NOMO-1 treated with dmso at 0.1 percent for 144 hours (cell line): Measurements from ENCODE around the gene C12orf76.
A peak's percentile ranks its signal among the peaks of the same experiment; 100 is the strongest.
"Not testable (repeated sequence)": the region's sequence is repeated elsewhere in the genome, so short reads cannot be mapped to it uniquely, and the experiment has no call there.

Experiments used
- DNase-seq: peaks from one replicate; lab custom pipeline; 2025; ENCODE audit not compliant: unreplicated experiment; lab: John Stamatoyannopoulos, UW

Gene C12orf76, protein sequence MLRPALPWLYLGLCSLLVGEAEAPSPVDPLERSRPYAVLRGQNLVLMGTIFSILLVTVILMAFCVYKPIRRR

DNA sequence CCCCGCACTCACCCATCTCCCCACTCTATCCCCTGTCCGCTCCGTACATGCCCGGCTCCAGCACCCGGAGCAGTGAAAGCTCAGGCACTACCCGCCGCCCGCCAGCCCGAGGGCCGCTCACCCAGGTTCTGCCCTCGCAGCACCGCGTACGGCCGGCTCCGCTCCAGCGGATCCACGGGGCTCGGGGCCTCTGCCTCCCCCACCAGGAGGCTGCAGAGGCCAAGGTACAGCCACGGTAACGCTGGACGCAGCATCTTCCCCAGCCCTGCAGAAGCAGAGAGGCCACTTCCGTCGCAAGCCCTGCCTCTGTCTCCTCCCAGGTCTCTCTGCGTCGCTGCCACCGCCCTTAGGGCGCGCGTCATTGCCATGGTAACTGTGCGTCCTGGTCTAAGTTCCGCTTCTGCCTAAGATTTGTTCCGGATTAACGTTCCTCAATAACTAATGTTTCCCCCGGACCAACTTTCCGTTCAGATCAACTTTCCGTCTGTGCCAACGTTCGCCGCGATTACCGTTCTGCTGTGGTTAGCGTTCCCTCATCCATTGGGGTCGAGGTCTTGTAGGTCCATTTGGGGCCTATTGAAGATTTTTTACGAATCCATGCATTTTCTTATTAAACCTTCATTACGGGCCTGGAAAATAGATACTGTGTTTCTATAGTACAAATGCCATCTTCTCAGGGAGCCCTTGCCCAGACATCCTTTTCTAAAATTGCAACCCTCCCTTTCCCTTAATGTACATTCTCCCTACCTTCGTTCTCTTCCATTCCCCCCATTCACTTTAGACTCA lies at the start of gene C12orf76:
Gene C12orf76 (minus strand): TSS at position 281 of the 786 bp plus-strand sequence. CDS start 27 bp downstream, at position 254.
- DNase-seq = peak; percentile 98

DNA sequence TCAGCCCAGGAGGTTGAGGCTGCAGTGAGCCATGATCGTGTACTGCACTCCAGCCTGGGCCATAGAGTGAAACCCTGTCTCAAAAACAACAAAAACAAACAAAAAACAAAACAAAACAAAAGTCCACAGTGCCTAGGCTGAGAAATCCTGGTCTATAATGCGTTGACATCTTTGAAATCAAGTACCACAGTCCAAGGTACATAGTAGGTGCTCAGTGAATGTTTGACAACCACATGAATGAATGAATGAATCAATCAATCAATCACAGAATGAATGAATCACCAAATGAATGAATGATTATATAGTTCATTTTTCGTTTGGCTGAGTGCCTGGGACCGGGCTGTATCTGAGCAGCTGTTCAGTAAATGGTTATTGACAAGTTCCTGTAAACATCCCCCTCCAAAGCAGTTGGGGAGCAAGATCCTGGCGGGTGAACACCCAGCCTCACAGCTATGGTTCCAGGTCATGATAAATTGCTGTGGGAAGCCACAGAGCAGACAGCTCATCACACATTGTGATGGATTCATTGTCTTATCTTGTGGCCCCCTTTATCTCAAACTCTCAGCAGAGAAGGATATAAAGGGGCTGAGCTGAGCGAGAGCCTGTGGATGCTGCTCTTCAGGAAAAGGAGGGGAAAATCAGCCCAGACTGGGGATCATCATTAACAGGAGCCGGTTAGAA lies 45.4 kb upstream of the C12orf76 start:
- DNase-seq = no peak

DNA sequence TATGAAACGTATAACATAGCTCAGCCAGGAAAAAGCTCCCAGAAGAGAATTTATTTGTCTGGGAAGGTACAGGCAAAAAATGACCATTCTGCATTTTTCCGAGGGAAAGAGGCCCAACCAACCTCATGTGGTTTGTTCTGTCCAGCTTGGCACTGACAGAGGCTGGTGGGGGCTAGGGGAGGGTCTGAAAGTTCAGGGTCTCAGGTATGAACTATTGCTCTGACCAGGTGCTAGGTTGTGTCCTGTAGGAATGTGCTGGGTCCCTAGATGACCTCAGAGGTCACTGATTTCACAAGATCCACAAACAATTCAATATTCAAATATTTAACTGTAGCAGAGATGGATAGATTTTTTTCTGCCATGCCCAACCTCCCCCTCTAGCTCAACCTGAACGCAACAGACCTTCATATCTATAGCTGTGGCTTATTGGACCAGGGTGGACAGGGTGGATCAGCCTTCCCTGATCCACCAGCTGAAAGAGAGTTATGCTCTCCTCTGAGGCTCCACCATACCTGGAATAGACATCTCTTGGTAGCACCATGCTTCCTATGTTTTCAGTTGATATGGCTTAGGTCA lies 42.9 kb upstream of the C12orf76 start:
- no peak for DNase-seq

DNA sequence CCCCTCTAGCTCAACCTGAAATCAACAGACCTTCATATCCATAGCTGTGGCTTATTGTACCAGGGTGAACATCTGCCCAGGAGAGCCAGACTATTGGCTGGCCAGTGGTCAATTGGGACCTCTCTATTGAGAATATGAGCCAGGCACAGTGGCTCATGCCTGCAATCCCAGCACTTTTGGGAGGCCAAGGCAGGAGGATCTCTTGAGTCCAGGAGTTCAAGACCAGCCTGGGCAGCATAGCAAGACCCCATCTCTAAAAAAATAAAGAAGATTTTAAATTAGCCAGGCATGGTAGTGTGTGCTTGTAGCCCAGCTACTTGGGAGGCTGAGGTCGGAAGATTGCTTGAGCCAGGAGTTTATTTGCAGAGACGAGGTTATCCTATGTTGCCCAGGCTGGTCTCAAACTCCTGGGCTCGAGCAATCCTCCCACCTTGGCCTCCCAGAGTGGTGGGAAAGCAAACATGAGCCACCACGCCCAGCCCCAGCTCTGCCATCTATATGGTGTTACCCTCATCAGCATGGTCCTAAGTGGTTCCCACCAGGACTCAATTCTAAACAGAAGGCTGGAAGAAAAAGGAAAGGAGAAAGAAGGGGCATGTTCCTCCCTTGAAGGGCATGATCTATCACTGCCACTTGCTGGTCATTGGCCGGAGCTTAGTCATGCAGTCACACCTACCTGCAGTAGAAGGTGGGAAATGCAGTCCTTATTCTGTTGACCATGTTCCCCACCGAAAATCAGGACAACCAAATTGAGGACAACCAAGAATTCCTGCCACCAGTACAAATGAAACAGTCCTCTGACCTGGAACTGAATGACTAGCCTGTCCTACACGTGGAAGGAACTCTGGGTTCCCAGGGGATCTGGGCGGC lies 42.2 kb upstream of the C12orf76 start:
- DNase-seq = no peak

DNA sequence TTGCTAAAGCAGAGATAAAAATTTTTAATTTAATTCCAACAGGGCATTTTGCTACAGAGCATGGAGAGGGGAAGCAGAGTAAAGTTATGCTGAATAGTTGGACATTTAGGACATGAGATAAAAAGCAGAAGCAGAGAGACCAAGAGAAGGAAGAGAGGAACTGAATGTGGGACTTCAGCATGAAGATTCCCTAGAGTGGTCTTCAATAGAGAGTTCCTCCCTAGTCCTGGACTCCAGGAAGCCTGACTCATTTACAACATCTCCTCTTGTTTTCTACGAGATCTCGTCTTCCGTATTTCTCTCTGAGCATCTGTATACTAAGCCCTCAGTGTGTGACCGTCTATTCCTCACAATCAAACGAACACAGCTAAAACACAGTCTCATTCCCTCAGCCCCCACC lies 40.6 kb upstream of the C12orf76 start:
- peak; percentile 34 for DNase-seq

DNA sequence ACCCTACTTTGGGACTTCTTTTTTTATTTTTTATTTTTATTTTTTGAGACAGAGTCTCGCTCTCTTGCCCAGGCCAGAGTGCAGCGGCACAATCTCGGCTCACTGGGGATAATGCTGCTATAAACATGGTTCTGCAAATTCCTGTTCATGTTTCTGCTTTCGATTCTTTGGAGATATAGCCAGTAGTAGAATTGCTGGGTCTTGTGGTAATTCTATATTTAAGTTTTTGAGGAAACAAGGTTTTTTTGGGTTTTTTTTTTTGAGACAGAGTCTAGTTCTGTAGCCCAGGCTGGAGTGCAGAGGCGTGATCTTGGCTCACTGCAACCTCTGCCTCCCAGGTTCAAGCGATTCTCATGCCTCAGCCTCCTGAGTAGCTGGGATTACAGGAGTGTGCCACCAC lies 39.9 kb upstream of the C12orf76 start:
- peak; percentile 70 for DNase-seq

DNA sequence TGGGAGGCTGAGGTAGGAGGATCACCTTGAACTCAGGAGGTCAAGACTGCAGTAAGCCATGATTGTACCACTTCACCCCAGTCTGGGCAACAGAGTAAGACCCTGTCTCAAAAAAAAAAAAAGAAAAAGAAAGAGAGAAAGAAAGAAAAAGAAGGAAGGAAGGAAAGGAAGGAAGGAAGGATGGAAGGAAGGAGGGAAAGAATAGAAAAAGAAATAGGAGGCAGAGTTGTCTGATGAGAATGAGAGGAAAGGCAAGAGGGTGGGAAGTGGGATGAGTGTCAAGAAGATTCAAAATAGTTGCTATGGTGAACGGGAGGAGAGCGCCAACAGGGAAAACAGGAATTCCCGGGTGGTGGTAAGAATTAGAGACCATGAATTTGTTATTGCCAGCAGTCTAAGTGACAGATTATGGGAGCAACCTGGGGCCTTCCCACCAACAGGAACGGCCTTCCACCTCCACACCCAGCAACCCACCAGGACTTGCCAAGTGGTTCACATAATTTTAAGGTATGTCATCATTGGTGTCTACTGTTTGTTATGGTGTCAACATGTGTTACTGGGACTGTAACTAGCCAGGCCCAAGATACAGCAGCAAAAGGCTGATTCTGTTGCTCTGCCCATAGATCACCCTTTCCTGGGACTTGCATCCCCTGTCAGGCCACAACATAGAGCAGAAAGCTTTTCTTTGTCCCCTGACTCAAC lies 36.1 kb upstream of the C12orf76 start:
- DNase-seq = no peak

DNA sequence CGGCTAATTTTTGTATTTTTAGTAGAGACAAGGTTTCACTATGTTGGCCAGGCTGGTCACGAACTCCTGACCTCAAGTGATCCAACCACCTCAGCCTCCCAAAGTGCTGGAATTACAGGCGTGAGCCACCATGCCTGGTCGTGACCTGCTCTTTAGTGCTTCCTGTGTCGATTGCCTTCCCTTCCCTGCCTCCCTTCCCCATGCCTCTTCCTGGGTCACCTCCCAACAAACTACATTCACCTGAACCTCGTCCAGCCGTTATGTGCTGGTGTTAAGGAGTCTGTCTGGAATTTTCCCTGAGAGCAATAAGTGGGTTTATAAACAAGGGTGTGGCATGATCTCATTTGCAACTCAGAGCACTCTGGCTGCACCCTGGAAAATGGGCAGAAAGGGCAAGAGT lies 32.1 kb upstream of the C12orf76 start:
- DNase-seq = no peak

DNA sequence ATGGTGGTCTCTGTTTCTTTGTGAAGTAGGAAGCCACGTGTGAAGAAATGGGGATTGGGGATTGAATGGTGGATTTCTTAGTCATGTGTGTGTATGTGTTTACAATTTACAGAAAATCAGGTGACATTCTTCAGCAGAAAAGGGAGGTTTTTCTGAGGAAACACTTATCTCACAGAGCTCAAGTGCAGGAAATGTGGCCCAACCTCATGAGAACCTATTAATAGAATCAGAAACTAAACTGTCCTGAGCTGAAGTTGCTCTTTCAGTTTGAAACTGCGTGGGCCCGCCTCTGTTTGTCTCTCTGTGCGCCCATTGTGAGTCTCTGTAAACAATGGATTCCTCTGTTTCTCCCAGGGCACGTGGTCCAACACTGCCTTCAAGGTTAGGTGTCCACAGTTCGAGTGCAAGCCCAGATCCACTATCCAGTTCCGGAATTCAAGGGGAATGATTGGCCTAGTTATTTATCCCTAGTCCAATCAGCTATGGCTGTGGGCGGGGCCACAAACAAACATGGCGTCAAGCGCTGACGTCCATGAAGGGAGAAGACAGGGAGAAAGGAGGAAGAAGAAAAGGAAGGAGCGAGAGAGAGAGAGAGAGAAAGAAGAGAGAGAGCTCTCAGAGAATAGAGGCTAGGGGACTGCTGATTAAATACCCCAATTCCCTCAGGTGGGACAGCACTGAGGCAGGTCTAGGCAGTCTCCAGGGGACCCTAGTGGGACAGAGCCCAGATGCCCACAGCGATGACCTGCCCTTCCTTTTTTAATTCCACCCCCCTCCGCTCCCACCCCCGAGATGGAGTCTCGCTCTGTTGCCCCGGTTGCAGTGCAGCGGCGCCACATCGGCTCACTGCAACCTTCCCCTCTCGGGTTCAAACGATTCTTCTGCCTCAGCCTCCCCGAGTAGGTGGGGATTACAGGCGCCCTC lies 31.4 kb upstream of the C12orf76 start:
- peak; percentile 74 for DNase-seq

DNA sequence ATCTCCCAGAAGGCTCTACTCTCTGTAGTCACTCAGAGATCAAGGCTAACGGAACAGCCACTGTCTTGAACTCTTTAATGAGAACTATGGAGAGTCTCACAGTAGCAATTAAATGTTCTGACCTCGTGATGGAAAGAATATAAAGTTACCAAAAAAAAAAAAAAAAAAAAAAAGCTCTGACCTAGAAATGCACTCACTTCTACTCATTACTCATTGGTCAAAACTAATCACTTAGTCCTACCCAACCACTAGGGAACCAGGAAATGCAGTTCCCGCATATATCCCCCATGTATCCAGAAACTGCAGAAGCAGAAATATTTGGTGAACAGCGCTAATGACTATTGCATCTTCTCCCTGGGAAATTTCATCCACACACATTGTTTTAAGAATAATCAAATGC lies 29.5 kb upstream of the C12orf76 start:
- no peak for DNase-seq

DNA sequence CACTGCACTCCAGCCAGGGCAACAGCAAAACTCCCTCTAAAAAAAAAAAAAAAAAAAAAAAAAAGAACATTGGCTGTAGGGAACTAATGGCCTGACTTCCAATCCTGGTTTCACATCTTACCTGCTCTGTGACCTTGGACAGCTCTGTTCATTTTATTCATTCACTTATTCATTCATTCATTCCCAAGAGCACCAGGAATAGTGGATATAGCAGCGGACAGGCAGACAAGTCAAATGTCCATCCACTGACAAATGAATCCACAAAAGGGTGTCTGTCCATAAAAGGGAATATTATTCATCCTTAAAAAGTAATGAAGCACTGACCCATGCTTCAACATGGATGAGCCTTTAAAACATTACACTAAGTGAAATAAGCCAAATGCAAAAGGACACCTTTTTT lies 27.6 kb upstream of the C12orf76 start:
- DNase-seq = no peak

DNA sequence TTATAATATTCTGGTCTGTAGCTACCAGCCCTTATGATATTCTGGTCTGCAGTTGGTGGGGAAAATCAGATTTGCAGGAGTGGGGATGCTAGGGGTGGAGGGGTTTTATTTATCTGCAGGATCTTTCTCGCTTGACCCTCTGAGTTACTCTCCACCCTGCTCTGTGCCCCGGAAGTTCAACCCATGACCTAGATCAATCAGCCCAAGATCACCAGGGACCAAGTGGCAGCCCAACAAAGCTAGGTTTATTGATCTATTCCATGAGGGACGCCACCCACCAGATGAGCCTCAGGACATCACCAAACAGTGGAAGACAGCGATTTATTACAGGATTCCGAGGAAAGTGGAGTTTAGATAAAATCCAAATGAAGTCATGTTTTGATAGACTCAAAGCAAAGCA lies 25.8 kb upstream of the C12orf76 start:
- no peak for DNase-seq

DNA sequence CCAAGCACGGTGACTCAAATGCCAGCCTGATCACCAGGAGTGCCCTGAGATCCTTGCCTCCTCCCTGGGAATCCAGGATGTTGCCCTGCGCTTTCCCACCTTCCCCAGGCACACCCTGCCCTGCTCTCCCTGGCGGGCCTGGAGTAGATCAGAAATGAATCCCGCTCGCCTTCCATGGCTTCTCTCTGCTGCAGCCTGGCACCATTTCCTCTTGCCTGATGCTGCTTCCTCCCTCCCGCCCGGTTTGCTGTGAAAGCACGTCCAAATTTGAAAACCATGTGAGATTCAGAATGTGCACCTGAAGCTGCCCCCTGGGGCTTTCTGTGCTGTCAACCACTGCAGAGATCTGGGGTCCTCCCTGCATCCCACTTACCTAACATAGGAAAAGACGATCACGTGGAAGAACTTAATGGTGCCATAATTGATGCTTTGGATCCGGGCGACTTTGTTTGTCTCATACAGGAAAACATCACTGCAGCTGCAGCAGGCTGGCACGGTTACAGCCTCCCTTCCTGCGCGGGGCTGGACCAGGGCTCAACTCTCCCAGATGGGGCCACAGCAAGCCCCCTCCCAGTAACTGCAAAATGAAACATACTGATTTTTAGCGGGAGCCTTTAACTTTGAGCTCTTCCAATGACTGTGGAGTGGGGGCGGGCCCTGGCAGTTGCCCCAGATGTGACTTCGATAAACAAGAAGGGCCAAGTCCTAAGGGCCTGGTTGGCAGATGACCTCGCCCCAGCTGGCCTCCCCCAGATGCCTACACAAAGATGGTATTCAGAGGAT lies 24.9 kb upstream of the C12orf76 start:
- DNase-seq = no peak

DNA sequence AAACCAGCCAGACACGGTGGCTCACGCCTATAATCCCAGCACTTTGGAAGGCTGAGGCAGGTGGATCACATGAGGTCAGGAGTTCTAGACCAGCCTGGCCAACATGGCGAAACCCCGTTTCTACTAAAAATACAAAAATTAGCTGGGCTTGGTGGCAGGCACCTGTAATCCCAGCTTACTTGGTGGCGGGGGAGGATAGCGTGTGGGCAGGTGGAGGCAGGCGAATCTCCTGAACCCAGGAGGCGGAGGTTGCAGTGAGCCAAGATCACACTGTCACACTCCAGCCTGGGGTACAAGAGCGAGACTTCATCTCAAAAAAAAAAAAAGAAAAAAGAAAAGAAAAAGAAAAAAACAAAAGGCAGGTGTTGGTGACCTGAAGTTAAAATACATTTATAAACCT lies 24.3 kb upstream of the C12orf76 start:
- not testable (repeated sequence) for DNase-seq

DNA sequence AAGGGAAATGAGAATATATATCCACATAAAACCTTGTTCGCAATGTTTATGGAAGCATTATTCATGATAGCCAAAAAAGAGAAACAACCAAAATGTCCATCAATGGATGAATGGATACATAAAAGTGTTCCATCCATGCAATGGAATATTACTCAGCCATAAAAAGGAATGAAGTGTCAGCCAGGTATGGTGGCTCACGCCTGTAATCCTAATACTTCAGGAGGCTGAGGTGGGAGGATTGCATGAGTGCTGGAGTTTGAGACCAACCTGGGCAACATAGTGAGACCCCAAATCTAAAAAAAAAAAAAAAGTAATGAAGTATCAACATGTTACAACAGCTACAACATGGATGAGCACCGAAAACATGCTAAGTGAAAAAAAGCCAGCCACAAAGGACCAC lies 23.6 kb upstream of the C12orf76 start:
- DNase-seq = no peak

DNA sequence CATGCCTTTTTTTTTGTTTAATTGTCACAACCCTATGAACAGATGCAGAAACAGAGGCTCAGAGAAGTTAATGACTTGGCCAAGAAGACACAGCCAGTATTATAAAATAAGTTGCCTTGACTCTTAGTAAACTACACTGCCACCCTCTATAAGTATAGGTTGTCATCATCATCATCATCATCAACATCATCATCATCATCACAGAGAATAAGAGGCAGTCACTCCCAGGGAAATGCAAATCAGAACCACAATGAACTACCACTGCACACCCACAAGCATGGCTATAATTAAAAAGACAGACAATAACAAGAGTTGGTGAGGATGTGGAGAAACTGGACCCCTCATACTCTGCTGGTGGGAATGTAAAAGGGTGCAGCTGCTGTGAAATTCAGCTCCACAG lies 23.2 kb upstream of the C12orf76 start:
- DNase-seq = no peak

DNA sequence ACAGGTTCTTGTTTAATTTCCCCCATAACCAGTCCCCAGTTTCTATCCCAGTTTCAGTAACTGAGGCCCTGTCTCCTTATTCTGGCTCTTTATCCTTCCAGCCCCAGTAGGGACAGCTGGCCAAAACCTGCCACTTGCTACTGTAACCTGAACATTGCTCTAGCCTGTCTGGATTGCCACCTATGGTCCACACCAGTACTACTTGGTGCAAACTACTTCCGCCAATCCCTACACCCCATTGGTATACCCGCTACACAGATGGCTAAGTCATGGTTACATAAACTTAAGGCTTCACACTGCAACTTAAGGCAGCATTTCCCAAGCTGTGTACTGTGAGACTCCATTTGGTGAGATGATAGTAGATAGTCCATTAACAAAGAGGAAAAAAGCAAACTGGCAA lies 20.3 kb upstream of the C12orf76 start:
- no peak for DNase-seq

DNA sequence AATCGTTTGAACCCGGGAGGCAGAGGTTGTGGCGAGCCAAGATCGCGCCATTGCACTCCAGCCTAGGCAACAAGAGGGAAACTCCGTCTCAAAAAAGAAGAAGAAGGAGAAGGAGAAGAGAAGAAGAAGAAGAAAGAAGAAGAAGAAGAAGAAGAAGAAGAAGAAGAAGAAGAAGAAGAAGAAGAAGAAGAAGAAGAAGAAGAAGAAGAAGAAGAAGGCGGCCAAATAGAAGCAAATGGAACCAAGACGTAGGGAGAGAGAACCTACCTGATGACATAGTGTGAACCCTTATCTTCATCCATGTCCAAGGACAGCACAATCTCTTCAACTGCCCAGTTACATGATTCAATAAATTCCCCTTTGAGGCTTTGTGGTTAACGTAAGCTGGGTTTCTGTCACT lies 19.8 kb upstream of the C12orf76 start:
- not testable (repeated sequence) for DNase-seq

DNA sequence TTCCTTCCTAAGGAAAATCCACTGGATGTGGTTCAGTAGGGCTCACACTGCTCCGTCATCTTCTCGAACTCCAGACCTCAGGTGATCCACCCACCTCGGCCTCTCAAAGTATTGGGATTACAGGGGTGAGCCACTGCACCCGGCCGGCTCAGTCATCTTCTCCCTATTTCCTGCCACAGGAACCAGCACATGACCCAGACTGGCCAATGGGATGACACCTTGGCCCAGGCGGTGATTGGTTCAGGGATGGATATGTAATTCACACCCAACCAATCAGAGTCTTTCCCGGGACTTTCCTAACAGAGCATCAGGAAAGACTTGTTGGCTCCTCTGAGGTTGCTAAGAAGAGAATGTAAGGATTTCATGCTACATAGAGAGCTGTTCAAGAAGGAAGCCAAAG lies 19.2 kb upstream of the C12orf76 start:
- no peak for DNase-seq
